HG03354 (cell line): ENCODE results near the gene HES6.
"Not testable (repeated sequence)": the region's sequence is repeated elsewhere in the genome, so short reads cannot be mapped to it uniquely, and the experiment has no call there.

ENCODE experiments used
- ATAC-seq: cut with Tn5 transposase; IDR thresholded peaks from one replicate; pipeline ENCODE4 v1.9.1; 2021; ENCODE audit warnings: mild to moderate bottlenecking; ENCODE audit not compliant: unreplicated experiment, poor library complexity, severe bottlenecking

Gene HES6

GRCh38 chr2:238274152-238274865, 34.5 kb upstream of the HES6 start:
- ATAC-seq: no peak

- ATAC-seq: not testable (repeated sequence)
These were observed 33.6 kb upstream of the HES6 start for GRCh38 chr2:238273433-238273832.

GRCh38 chr2:238272156-238272555, 32.3 kb upstream of the HES6 start:
- no peak for ATAC-seq

GRCh38 chr2:238271686-238272085, 31.8 kb upstream of the HES6 start:
- ATAC-seq: not testable (repeated sequence)

GRCh38 chr2:238271061-238271554, 31.3 kb upstream of the HES6 start:
- no peak for ATAC-seq

- no peak for ATAC-seq
These were observed 30.8 kb upstream of the HES6 start for GRCh38 chr2:238270606-238271005.

- ATAC-seq: no peak
These were observed 29.9 kb upstream of the HES6 start for GRCh38 chr2:238269741-238270140.

GRCh38 chr2:238267884-238268680, 28.2 kb upstream of the HES6 start:
- no peak for ATAC-seq

- ATAC-seq: no peak
These were observed 27.5 kb upstream of the HES6 start for GRCh38 chr2:238267341-238267710.

- no peak for ATAC-seq
These were observed 25.8 kb upstream of the HES6 start for GRCh38 chr2:238265605-238266004.

- ATAC-seq: no peak
These were observed 24.2 kb upstream of the HES6 start for GRCh38 chr2:238264072-238264460.

GRCh38 chr2:238263204-238264071, 23.6 kb upstream of the HES6 start:
- ATAC-seq: no peak

- no peak for ATAC-seq
These were observed 22.8 kb upstream of the HES6 start for GRCh38 chr2:238262496-238263122.

- no peak for ATAC-seq
These were observed 22.0 kb upstream of the HES6 start for GRCh38 chr2:238261718-238262375.

GRCh38 chr2:238260883-238261282, 21.0 kb upstream of the HES6 start:
- no peak for ATAC-seq

GRCh38 chr2:238259061-238260020, 19.5 kb upstream of the HES6 start:
- ATAC-seq: no peak

GRCh38 chr2:238257786-238258700, 18.2 kb upstream of the HES6 start:
- ATAC-seq: no peak
